PFSK-1 (cell line): ENCODE measurements around the gene MARK1.

Source experiments
- POLR2AphosphoS5 ChIP-seq: IDR thresholded peaks from 2 replicates; pipeline ENCODE4 v1.6.1; 2012; ENCODE audit warnings: low read depth, mild to moderate bottlenecking, control low read depth, low read length, moderate library complexity
- SIN3A ChIP-seq: IDR thresholded peaks from 2 replicates; pipeline ENCODE4 v1.6.1; 2012; ENCODE audit warnings: mild to moderate bottlenecking, low read length, moderate library complexity, borderline replicate concordance; ENCODE audit not compliant: insufficient read depth
- TAF1 ChIP-seq: IDR thresholded peaks from 2 replicates; pipeline ENCODE4 v1.6.1; 2012; ENCODE audit warnings: low read length, control low read depth, borderline replicate concordance; ENCODE audit not compliant: insufficient read depth

DNA sequence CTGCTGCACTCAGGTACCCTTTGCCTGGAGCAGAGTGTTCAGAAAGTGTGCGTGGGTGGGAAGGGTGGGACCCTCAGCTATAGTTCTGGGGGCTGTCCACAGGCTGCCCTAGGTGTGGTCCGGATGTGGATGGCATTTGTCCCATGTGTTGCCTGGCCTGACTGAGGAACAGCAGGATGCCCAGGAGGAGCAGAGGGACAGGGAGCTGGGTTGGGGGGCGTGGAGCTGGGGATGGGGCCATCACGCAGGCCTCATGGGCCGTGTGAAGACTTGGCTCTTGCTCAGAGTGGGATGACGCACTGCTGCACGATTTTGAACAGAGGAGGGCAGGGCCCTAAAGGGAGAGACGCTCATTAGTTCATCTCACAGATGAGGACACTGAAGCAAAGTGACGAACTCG is 179.2 kb downstream of the MARK1 start:
- no peak for TF ChIP-seq POLR2AphosphoS5
- no peak for TF ChIP-seq TAF1
- TF ChIP-seq SIN3A: no peak
